HepG2 (cell line): ENCODE measurements around the gene SEBOX. TPM values are rescaled to one million over a fixed set of nuclear protein-coding genes. Genes with fewer than 3 reads are reported as not detected.

Experiments
- AHDC1 ChIP-seq: sonication (generic); formaldehyde crosslinking; IDR thresholded peaks from 2 replicates; pipeline ENCODE4 v1.5.1; 2020; ENCODE audit warnings: mild to moderate bottlenecking, missing genetic modification reagents, borderline replicate concordance
- SALL2 ChIP-seq: sonication (generic); formaldehyde crosslinking; IDR thresholded peaks from 2 replicates; pipeline ENCODE4 v1.8.1; 2023; ENCODE audit warnings: mild to moderate bottlenecking, missing genetic modification reagents, inconsistent platforms
- TOPORS ChIP-seq: sonication (generic); formaldehyde crosslinking; IDR thresholded peaks from 2 replicates; pipeline ENCODE4 v1.8.0; 2023; ENCODE audit warnings: mild to moderate bottlenecking, missing genetic modification reagents
- TP53 ChIP-seq: sonication (generic); formaldehyde crosslinking; conservative IDR thresholded peaks from 2 replicates; pipeline ENCODE4 v1.4.0; 2020; ENCODE audit warnings: missing genetic modification reagents
- UBTF ChIP-seq: sonication (generic); formaldehyde crosslinking; IDR thresholded peaks from 2 replicates; pipeline ENCODE4 v1.4.0; 2020; ENCODE audit warnings: mild to moderate bottlenecking, missing genetic modification reagents
- WIZ ChIP-seq: sonication (generic); formaldehyde crosslinking; IDR thresholded peaks from 2 replicates; pipeline ENCODE4 v1.5.1; 2020; ENCODE audit warnings: mild to moderate bottlenecking, missing genetic modification reagents
- XBP1 ChIP-seq: sonication (generic); formaldehyde crosslinking; IDR thresholded peaks from 2 replicates; pipeline ENCODE4 v1.5.0; 2020; ENCODE audit warnings: missing genetic modification reagents
- ZFP1 ChIP-seq: IDR thresholded peaks from 2 replicates; pipeline ENCODE4 v1.6.1; 2016
- ZNF230 ChIP-seq: sonication (generic); formaldehyde crosslinking; IDR thresholded peaks from 2 replicates; pipeline ENCODE4 v1.4.0; 2020; ENCODE audit warnings: mild to moderate bottlenecking, missing genetic modification reagents
- ZNF720 ChIP-seq: sonication (generic); formaldehyde crosslinking; IDR thresholded peaks from 2 replicates; pipeline ENCODE4 v1.4.0; 2020; ENCODE audit warnings: missing genetic modification reagents
- ZSCAN5A ChIP-seq: sonication (generic); formaldehyde crosslinking; IDR thresholded peaks from 2 replicates; pipeline ENCODE4 v1.8.0; 2022; ENCODE audit warnings: mild to moderate bottlenecking, missing genetic modification reagents, borderline replicate concordance
- polyA plus RNA-seq, 8 experiments: library from polyadenylated mRNA; depleted of rRNA in 3 of 8; stranded (reverse) in 7 of 8; unstranded in 1 of 8; fragments of >200 nt; fragmentation: Illumina TruSeq in 4 of 8; extraction: Trizol in 4 of 8; gene quantifications; 2 replicates each; pipeline versions ENCODE4 v1.2.1 to v1.2.3, GENCODE V29; 2011 to 2016; ENCODE audit warnings: low read depth in 4 of 8, missing spikeins in 1 of 8, mixed read lengths in 1 of 8; ENCODE audit not compliant: insufficient read depth in 1 of 8
- total RNA-seq, 5 experiments: library from RNA; depleted of rRNA; stranded (reverse); fragments of >200 nt; fragmentation: Illumina TruSeq; extraction: Trizol; gene quantifications; 2 replicates each; pipeline ENCODE4 v1.2.3, GENCODE V29; 2016; ENCODE audit warnings: low read depth in 1 of 5
- TF ChIP-seq, protein P1 (sequence below): sonication (generic); formaldehyde crosslinking; IDR thresholded peaks from 2 replicates; pipeline ENCODE4 v1.4.0; 2020; ENCODE audit warnings: mild to moderate bottlenecking, missing genetic modification reagents, borderline replicate concordance

SEBOX gene
- total and polyA plus RNA-seq, 2 of the 13 experiments (the other 11 are each of a cell fraction or from before 2014, with no cell fraction given), result not detected

DNA sequence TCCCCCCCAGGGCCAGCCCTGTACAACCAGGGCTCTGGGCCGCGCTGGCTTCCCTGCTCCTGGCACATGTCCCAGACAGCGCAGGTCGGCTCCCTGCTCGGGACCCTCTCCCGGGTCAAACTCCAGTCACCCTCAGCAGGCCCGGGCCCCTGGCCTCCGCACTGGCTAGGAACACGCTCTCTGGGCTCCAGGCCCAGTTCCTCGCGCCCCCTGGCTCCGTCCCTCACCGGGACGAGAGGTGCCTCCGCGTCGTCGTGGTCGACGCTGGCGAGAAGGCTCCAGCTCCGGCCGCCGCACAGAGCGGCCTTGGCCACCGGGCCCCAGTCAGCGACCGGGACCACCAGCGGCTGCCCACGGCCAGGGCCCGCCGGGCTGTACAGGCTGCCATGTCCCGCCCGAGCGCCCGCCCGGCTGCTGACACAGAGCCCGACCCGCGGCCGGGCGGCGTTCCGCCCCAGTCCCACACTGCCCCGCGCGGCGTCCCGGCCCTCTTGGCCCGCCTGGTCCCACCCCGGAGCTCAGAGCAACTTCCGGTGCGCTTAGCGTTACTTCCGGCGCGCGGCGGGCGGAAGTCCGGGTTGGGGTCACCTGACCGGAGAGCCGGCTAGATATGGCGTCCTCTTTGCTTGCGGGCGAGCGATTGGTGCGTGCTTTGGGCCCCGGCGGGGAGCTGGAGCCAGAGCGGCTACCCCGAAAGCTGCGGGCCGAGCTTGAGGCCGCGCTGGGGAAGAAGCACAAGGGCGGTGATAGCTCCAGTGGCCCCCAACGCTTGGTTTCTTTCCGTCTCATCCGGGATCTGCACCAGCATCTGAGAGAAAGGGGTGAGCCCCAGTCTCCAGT lies 7.7 kb downstream of the SEBOX start, which contains the start of gene POLDIP2 (continued):
- TF ChIP-seq, protein P1, sequence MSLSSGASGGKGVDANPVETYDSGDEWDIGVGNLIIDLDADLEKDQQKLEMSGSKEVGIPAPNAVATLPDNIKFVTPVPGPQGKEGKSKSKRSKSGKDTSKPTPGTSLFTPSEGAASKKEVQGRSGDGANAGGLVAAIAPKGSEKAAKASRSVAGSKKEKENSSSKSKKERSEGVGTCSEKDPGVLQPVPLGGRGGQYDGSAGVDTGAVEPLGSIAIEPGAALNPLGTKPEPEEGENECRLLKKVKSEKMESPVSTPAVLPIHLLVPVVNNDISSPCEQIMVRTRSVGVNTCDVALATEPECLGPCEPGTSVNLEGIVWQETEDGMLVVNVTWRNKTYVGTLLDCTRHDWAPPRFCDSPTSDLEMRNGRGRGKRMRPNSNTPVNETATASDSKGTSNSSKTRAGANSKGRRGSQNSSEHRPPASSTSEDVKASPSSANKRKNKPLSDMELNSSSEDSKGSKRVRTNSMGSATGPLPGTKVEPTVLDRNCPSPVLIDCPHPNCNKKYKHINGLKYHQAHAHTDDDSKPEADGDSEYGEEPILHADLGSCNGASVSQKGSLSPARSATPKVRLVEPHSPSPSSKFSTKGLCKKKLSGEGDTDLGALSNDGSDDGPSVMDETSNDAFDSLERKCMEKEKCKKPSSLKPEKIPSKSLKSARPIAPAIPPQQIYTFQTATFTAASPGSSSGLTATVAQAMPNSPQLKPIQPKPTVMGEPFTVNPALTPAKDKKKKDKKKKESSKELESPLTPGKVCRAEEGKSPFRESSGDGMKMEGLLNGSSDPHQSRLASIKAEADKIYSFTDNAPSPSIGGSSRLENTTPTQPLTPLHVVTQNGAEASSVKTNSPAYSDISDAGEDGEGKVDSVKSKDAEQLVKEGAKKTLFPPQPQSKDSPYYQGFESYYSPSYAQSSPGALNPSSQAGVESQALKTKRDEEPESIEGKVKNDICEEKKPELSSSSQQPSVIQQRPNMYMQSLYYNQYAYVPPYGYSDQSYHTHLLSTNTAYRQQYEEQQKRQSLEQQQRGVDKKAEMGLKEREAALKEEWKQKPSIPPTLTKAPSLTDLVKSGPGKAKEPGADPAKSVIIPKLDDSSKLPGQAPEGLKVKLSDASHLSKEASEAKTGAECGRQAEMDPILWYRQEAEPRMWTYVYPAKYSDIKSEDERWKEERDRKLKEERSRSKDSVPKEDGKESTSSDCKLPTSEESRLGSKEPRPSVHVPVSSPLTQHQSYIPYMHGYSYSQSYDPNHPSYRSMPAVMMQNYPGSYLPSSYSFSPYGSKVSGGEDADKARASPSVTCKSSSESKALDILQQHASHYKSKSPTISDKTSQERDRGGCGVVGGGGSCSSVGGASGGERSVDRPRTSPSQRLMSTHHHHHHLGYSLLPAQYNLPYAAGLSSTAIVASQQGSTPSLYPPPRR, result peak; percentile 54; the same call in 1 of the 2 replicates
- peak; percentile 96 for TF ChIP-seq TOPORS
- no peak for TF ChIP-seq XBP1 (CRISPR knock-in tag)
- TF ChIP-seq ZNF720 (CRISPR knock-in tag), result no peak
- no peak for TF ChIP-seq WIZ (CRISPR knock-in tag)
- 0 out of 2 replicates have a peak, but pooled peaks have one; percentile 58 for TF ChIP-seq TP53 (CRISPR knock-in tag)
- no peak for TF ChIP-seq AHDC1 (CRISPR knock-in tag)
- TF ChIP-seq ZNF230 (CRISPR knock-in tag), result 0 out of 2 replicates have a peak, but pooled peaks have one; percentile 26
- TF ChIP-seq ZFP1 (CRISPR knock-in tag), result peak; percentile 52; the same call in 1 of the 2 replicates
- peak; percentile 83; the same call in 1 of the 2 replicates for TF ChIP-seq ZSCAN5A (CRISPR knock-in tag)
- TF ChIP-seq SALL2 (CRISPR knock-in tag), result peak; percentile 91
- TF ChIP-seq UBTF, result peak; percentile 70
